HFFc6 (cell line): ENCODE data around the gene SNX19. TPM values are rescaled to one million over a fixed set of nuclear protein-coding genes. Genes with fewer than 3 reads are reported as not detected.
A peak's percentile ranks its signal among the peaks of the same experiment; 100 is the strongest.

ENCODE experiments used
- DNase-seq: peaks from one replicate; pipeline ENCODE4 v3.0.0-alpha.2; 2018
- H3K27ac Mint-ChIP-seq: 2 replicates; pipeline ENCODE4 v1.8.0; 2020; ENCODE audit warnings: mild to moderate bottlenecking, mixed read lengths
- H3K27me3 Mint-ChIP-seq: 2 replicates; pipeline ENCODE4 v1.8.0; 2021; ENCODE audit warnings: mild to moderate bottlenecking, moderate library complexity, mixed read lengths; ENCODE audit not compliant: insufficient read depth
- H3K36me3 Mint-ChIP-seq: 2 replicates; pipeline ENCODE4 v1.8.0; 2021; ENCODE audit warnings: low read depth, mixed read lengths
- H3K4me1 Mint-ChIP-seq: 2 replicates; pipeline ENCODE4 v1.8.0; 2020; ENCODE audit warnings: low read depth, mixed read lengths
- H3K4me3 Mint-ChIP-seq: 2 replicates; pipeline ENCODE4 v1.8.0; 2020; ENCODE audit warnings: mild to moderate bottlenecking, moderate library complexity, mixed read lengths
- H3K9me3 Mint-ChIP-seq: 2 replicates; pipeline ENCODE4 v1.8.0; 2020; ENCODE audit warnings: mild to moderate bottlenecking, mixed read lengths
- CTCF ChIP-seq: fragments of 200-600 bp; sonication (generic); IDR thresholded peaks from 2 replicates; pipeline ENCODE4 v1.5.0; 2021; ENCODE audit warnings: antibody characterized with exemption, mild to moderate bottlenecking
- total RNA-seq, 6 experiments: library from RNA; stranded (reverse); fragmentation: NEBNext Ultra II Directional; extraction: Animal tissue kit (Norgen Biotek cat#: 25700); gene quantifications; 2 replicates in 1 of 6; 3 replicates in 5 of 6; pipeline ENCODE4 v1.2.3, GENCODE V29; 2021

SNX19 gene
- total RNA-seq, 6 experiments from 2014 or later = 44.2 to 56.7 (median 50.2) TPM

- no peak for DNase-seq
- H3K9me3 Mint-ChIP-seq = no peaks in the 10 kb centered on the region
- H3K27ac Mint-ChIP-seq = no peak overlapping the region
- no peak for TF ChIP-seq CTCF
- H3K4me3 Mint-ChIP-seq = no peak overlapping the region
- H3K4me1 Mint-ChIP-seq = peaks cover 56% of the 10 kb centered on the region
- peaks cover 2% of the 10 kb centered on the region; the same call in 1 of the 2 replicates for H3K27me3 Mint-ChIP-seq
- H3K36me3 Mint-ChIP-seq = peaks cover 78% of the 10 kb centered on the region
Observed at GRCh38 chr11:130906616-130907015, 9.7 kb downstream of the SNX19 start.

- Mint-ChIP-seq H3K9me3 (no peaks in the 10 kb centered on the region), H3K27ac (no peak overlapping the region), H3K4me1 (peaks cover 47% of the 10 kb centered on the region), H3K36me3 (peaks cover 73% of the 10 kb centered on the region), H3K4me3 (no peak overlapping the region), H3K27me3 (peaks cover 2% of the 10 kb centered on the region; the same call in 1 of the 2 replicates)
- no peak for TF ChIP-seq CTCF
- DNase-seq = no peak
Observed at GRCh38 chr11:130905512-130905911, 10.8 kb downstream of the SNX19 start.

- no peak overlapping the region for H3K4me3 Mint-ChIP-seq
- no peak for DNase-seq
- peaks cover 36% of the 10 kb centered on the region for H3K4me1 Mint-ChIP-seq
- H3K27ac Mint-ChIP-seq = no peak overlapping the region
- H3K27me3 Mint-ChIP-seq = peaks cover 2% of the 10 kb centered on the region; the same call in 1 of the 2 replicates
- TF ChIP-seq CTCF = peak; percentile 62
- H3K36me3 Mint-ChIP-seq = peaks cover 67% of the 10 kb centered on the region
- H3K9me3 Mint-ChIP-seq = no peaks in the 10 kb centered on the region
Observed at GRCh38 chr11:130904380-130904779, 11.9 kb downstream of the SNX19 start.

- Mint-ChIP-seq H3K9me3 (no peaks in the 10 kb centered on the region), H3K27ac (no peak overlapping the region), H3K27me3 (peaks cover 2% of the 10 kb centered on the region; the same call in 1 of the 2 replicates), H3K36me3 (peaks cover 59% of the 10 kb centered on the region), H3K4me1 (peaks cover 30% of the 10 kb centered on the region), H3K4me3 (no peak overlapping the region)
- TF ChIP-seq CTCF = no peak
- DNase-seq = no peak
Observed at GRCh38 chr11:130902380-130902779, 13.9 kb downstream of the SNX19 start.

- Mint-ChIP-seq H3K4me3 (no peak overlapping the region), H3K27me3 (no peaks in the 10 kb centered on the region), H3K4me1 (peaks cover 20% of the 10 kb centered on the region), H3K9me3 (no peaks in the 10 kb centered on the region), H3K36me3 (peaks cover 43% of the 10 kb centered on the region), H3K27ac (no peak overlapping the region)
- TF ChIP-seq CTCF = no peak
- no peak for DNase-seq
Observed at GRCh38 chr11:130899106-130899505, 17.2 kb downstream of the SNX19 start.
